Activated CD4-positive, alpha-beta T cell treated with anti-CD3 and anti-CD28 coated beads, Interleukin-2, amount 10 ng/mL, durations not matched to agents 7 days and 5 days (primary cell): ENCODE results near the gene SEMA4G. TPM values are rescaled to one million over a fixed set of nuclear protein-coding genes. Genes with fewer than 3 reads are reported as not detected.

ENCODE experiments used
- CTCF ChIA-PET: fragments of 350-600 bp; sonication (Branson Sonifier 250); formaldehyde crosslinking; loops from one replicate; lab custom pipeline; 2021; ENCODE audit warnings: antibody characterized with exemption; lab: Charles Lee
- POLR2A ChIA-PET: fragments of 350-600 bp; sonication (Branson Sonifier 250); formaldehyde crosslinking; loops from one replicate; lab custom pipeline; 2021; ENCODE audit warnings: antibody characterized with exemption; lab: Charles Lee
- DNase-seq: peaks from one replicate; pipeline ENCODE4 v3.0.0-alpha.2; 2020
- H3K27ac Mint-ChIP-seq: one replicate; pipeline ENCODE4 v1.8.0; 2021; ENCODE audit warnings: mild to moderate bottlenecking, moderate library complexity, mixed read lengths
- H3K27me3 Mint-ChIP-seq: one replicate; pipeline ENCODE4 v1.8.0; 2021; ENCODE audit warnings: mixed read lengths
- H3K36me3 Mint-ChIP-seq: one replicate; pipeline ENCODE4 v1.8.0; 2021; ENCODE audit warnings: low read depth, mixed read lengths
- H3K4me1 Mint-ChIP-seq: one replicate; pipeline ENCODE4 v1.8.0; 2021; ENCODE audit warnings: mixed read lengths
- H3K4me3 Mint-ChIP-seq: one replicate; pipeline ENCODE4 v1.8.0; 2021; ENCODE audit warnings: mild to moderate bottlenecking, moderate library complexity, mixed read lengths
- H3K9me3 Mint-ChIP-seq: one replicate; pipeline ENCODE4 v1.8.0; 2021; ENCODE audit warnings: mixed read lengths
- total RNA-seq, 2 experiments: library from RNA; stranded (reverse); gene quantifications; one replicate each; pipeline ENCODE4 v1.2.3, GENCODE V29; 2021

The SEMA4G gene
- total RNA-seq, 2 experiments from 2014 or later, result 1.1 to 1.6 TPM

DNA sequence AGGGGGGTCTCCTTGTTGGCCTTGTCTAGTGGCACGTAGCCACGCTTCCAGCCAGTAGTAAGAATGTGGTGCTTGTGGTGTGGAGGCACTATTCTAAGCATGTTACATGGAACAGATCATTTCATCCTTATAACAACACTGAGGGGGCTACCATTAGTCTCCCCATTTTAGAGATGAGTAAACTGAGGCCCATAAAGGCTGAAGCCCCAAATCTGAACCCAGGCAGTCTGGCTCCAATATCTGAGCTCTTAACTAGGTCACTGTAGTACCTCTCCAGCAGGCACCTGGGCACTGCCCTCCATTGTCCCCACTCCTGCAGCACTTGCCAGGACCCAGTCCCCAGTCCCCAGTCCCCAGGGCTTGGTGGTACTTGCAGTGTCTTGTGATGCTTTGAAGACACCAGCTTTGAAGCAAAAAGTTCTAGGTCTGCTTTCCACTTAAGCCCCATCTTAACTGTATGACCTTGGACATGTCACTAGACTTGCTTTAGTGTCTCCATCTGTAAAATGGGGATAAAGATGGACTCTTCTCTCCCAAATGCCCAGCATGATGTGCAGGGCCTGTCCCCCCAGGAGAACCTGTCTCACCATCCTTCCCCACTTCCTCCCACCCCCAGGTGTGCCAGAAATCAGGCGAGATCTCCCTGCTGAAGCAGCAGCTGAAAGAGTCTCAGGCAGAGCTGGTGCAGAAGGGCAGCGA lies 36.7 kb downstream of the SEMA4G start:
- peaks cover 2% of the 10 kb centered on the region for H3K4me1 Mint-ChIP-seq
- POLR2A ChIA-PET, result no interaction called here
- CTCF ChIA-PET, result interaction anchor here (1.2 to 12.7 kb wide), 3 partner anchors 9 to 470 kb away, joined by 3 to 111 read pairs (median 4); partner anchors contain the start of gene HIF1AN

DNA sequence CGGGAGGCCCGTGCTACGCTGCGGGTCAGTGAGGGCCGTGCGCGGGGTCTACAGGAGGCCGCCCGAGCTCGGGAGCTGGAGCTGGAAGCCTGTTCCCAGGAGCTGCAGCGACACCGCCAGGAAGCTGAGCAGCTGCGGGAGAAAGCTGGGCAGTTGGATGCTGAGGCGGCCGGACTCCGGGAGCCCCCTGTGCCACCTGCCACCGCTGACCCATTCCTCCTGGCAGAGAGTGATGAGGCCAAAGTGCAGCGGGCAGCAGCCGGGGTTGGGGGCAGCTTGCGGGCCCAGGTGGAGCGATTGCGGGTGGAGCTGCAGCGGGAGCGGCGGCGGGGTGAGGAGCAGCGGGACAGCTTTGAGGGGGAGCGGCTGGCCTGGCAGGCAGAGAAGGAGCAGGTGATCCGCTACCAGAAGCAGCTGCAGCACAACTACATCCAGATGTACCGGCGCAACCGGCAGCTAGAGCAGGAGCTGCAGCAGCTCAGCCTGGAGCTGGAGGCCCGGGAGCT lies 37.3 kb downstream of the SEMA4G start:
- Mint-ChIP-seq H3K4me1 (no peaks in the 10 kb centered on the region), H3K4me3 (no peak overlapping the region), H3K27me3 (no peaks in the 10 kb centered on the region), H3K9me3 (no peaks in the 10 kb centered on the region), H3K27ac (no peak overlapping the region), H3K36me3 (no peaks in the 10 kb centered on the region)
- POLR2A ChIA-PET, result no interaction called here
- CTCF ChIA-PET, result interaction anchor here (1.0 to 12.7 kb wide), 5 partner anchors 10 to 471 kb away, joined by 3 to 111 read pairs (median 4); partner anchors contain the start of gene HIF1AN
- no peak for DNase-seq

More for the DNA sequence above, 36.7 kb downstream of the SEMA4G start:
- Mint-ChIP-seq H3K9me3 (no peaks in the 10 kb centered on the region), H3K4me3 (no peak overlapping the region), H3K27me3 (peaks cover 1% of the 10 kb centered on the region), H3K36me3 (peaks cover 1% of the 10 kb centered on the region), H3K27ac (peak overlapping the region; percentile 31)
- DNase-seq, result no peak

- CTCF ChIA-PET, result interaction anchor here (0.7 to 12.7 kb wide), 7 partner anchors 8 to 472 kb away, joined by 3 to 111 read pairs (median 3); partner anchors contain the start of genes HIF1AN, LZTS2, PDZD7 and SFXN3
- DNase-seq, result no peak
- H3K27me3 Mint-ChIP-seq, result no peaks in the 10 kb centered on the region
- no peak overlapping the region for H3K4me3 Mint-ChIP-seq
- no peaks in the 10 kb centered on the region for H3K4me1 Mint-ChIP-seq
- no peaks in the 10 kb centered on the region for H3K36me3 Mint-ChIP-seq
- POLR2A ChIA-PET, result no interaction called here
- no peak overlapping the region for H3K27ac Mint-ChIP-seq
- no peaks in the 10 kb centered on the region for H3K9me3 Mint-ChIP-seq
These were observed 37.9 kb downstream of the SEMA4G start for GRCh38 chr10:101007099-101007711.

GRCh38 chr10:101007915-101008822 lies 38.9 kb downstream of the SEMA4G start:
- H3K9me3 Mint-ChIP-seq, result no peaks in the 10 kb centered on the region
- DNase-seq, result no peak
- H3K4me3 Mint-ChIP-seq, result no peak overlapping the region
- H3K4me1 Mint-ChIP-seq, result peaks cover 7% of the 10 kb centered on the region
- no peak overlapping the region for H3K27ac Mint-ChIP-seq
- H3K36me3 Mint-ChIP-seq, result no peaks in the 10 kb centered on the region
- ChIA-PET CTCF (interaction anchor here (0.7 to 12.7 kb wide), 6 partner anchors 8 to 23 kb away, joined by 3 to 111 read pairs (median 3); partner anchors contain the start of genes LZTS2, PDZD7 and SFXN3), POLR2A (no interaction called here)
- no peaks in the 10 kb centered on the region for H3K27me3 Mint-ChIP-seq

DNA sequence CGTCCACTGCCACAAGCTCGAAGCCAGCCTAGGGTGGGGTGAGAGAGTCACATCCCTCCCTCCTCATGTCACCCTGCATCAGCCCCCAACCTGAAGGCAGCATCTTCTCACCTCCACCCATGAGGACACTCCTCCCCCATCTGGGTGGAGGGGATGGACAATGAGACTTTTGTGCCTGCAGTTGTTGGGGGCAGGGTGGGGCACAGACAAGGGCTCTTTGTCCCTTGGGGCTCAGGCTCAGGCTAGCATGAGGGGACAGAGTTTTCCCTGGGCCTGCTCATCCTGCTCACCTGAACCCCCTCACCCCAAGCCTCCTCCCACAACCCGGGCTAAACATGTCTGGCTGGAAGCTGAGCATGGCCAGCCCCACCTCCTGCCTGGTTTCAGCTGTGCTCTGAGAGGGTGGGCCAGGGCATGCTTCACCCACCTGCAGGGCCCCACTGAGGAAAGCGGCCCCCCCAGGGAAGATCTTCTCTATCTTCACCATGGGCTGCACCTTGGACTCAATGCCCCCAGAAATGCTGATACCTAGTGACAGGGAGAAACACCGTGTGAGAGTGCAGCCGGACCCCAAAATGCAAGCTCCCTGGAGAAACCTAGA lies 39.6 kb downstream of the SEMA4G start:
- H3K4me3 Mint-ChIP-seq, result no peak overlapping the region
- no peaks in the 10 kb centered on the region for H3K36me3 Mint-ChIP-seq
- no peak overlapping the region for H3K27ac Mint-ChIP-seq
- DNase-seq, result no peak
- POLR2A ChIA-PET, result no interaction called here
- H3K9me3 Mint-ChIP-seq, result no peaks in the 10 kb centered on the region
- peaks cover 12% of the 10 kb centered on the region for H3K4me1 Mint-ChIP-seq
- no peaks in the 10 kb centered on the region for H3K27me3 Mint-ChIP-seq
- CTCF ChIA-PET, result interaction anchor here (0.7 to 3.0 kb wide), 2 partner anchors 10 to 12 kb away, joined by 3 to 11 read pairs; no protein-coding TSS in a partner anchor

GRCh38 chr10:101010329-101010728 lies 41.0 kb downstream of the SEMA4G start:
- Mint-ChIP-seq H3K9me3 (no peaks in the 10 kb centered on the region), H3K36me3 (no peaks in the 10 kb centered on the region), H3K4me1 (peaks cover 18% of the 10 kb centered on the region), H3K27ac (no peak overlapping the region), H3K4me3 (no peak overlapping the region), H3K27me3 (peaks cover 5% of the 10 kb centered on the region)
- CTCF ChIA-PET, result interaction anchor here (1.2 to 3.0 kb wide), 2 partner anchors 9 to 13 kb away, joined by 4 to 11 read pairs; no protein-coding TSS in a partner anchor
- DNase-seq, result no peak
- POLR2A ChIA-PET, result no interaction called here

DNA sequence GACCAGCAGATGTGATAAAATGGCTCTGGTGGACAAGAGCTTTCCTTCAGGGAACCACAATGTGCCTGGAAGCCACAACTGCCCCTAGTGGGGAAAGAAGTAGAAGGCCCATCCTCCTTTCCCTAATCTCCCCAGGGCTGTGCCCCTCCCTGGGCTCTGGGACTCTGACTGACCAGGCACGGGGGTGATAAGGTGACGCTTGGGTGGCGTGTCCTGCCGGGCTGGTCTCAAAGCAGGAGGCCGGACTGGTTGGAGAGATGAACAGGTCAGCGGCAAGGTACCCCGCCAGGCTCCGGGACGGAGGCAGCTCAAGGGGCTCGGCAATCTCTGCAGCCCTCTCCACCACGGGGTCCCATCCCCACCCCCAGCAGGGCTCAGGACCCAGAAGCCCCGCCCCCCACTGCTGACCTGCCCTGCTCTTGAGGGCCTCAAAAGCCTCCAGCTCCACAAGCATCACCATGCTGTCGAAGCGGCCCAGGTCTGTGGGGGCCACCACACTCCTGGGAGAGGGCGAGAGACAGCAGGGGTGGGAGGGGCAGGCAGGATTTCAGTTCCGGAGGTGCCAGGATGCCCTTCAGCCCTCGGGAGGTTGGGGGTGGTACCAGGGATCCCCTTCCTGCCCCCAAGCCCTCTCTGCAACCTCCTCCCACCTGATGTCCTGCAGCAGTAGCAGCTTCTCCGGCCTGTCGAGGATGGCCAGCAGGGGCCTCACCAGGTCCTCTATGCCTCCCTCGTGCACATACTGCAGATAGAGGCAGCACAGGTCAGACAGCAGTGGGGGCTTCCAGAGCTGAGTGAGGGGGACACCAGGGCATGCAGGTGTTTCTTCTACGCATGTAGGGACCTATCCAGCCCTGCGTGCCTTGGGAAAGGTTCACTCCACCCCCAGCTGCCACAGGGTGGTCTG lies 42.5 kb downstream of the SEMA4G start:
- Mint-ChIP-seq H3K36me3 (no peaks in the 10 kb centered on the region), H3K4me1 (peaks cover 18% of the 10 kb centered on the region), H3K9me3 (no peaks in the 10 kb centered on the region), H3K27ac (no peak overlapping the region), H3K27me3 (peaks cover 13% of the 10 kb centered on the region), H3K4me3 (no peak overlapping the region)
- ChIA-PET POLR2A (no interaction called here), CTCF (interaction anchor here (0.8 to 3.0 kb wide), 6 partner anchors 7 to 19 kb away, joined by 3 to 11 read pairs (median 4); partner anchors contain the start of gene LZTS2)
- DNase-seq, result no peak

DNA sequence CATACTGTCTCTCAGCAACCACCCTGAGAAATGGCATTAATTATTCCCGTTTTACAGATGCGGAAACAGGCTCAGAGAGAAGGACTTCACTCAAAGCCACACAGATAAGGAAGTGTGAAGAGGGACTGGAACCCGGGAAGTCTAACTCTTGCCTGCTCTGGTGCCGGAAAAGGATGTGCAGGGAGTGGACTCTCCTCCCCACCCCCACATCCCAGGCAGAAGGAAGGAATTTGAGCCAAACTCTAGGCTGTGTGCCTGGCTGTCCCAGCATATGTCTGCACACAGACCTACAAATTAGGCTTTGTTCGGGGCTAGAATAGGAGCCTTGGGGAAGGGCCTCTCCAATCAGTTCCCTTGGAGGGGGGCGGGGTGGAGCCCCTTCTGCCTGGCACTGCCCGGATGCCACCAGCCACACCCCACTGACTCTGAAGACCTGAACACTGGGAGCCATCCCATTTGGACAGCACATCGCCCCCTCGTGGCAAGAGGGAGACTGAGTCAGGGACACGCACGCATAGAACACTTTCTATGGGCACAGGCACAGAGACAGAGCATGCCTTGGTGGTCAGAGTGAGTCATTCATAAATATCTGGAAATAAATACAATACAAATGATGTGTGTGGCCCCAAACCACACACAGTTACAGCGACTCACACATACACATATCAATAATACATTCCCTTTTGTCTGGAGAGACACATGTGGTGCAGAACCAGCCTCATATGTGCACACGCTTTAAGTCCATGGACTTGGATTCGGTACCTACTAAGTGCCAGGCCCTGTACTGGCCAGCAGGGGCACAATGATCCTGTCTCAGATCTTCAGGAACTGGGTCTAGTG lies 43.4 kb downstream of the SEMA4G start:
- H3K9me3 Mint-ChIP-seq, result no peaks in the 10 kb centered on the region
- H3K27me3 Mint-ChIP-seq, result peaks cover 21% of the 10 kb centered on the region
- ChIA-PET POLR2A (no interaction called here), CTCF (interaction anchor here (1.0 to 1.7 kb wide), 3 partner anchors 10 to 20 kb away, joined by 3 to 5 read pairs (median 3); partner anchors contain the start of gene LZTS2)
- peaks cover 18% of the 10 kb centered on the region for H3K4me1 Mint-ChIP-seq
- no peak overlapping the region for H3K27ac Mint-ChIP-seq
- peak; percentile 85 for DNase-seq
- H3K36me3 Mint-ChIP-seq, result no peaks in the 10 kb centered on the region
- no peak overlapping the region for H3K4me3 Mint-ChIP-seq

DNA sequence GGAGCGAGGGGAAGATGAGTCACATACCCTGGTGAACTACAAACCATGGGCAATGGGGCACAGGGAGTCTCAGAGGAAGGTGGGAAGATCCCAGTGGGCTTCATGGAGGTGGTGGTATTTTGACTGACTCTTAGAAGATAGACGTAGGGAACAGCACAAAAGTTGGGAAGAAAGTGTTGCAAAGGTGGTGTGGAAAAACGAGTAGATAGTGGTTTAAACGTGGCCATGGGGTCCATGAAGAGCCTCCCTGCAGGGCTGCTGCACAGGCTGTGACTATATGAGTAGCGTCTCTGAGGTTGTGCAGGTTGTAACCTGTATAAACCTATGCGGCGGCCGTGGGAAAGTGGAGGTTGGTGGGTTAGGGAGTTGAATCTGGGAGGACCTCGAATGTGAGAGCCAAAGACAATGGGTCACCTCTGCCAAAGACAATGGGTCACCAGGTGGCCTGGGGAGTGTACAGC lies 44.1 kb downstream of the SEMA4G start:
- Mint-ChIP-seq H3K27ac (no peak overlapping the region), H3K4me3 (no peak overlapping the region), H3K27me3 (peaks cover 26% of the 10 kb centered on the region), H3K9me3 (no peaks in the 10 kb centered on the region), H3K36me3 (no peaks in the 10 kb centered on the region), H3K4me1 (peaks cover 19% of the 10 kb centered on the region)
- ChIA-PET CTCF (interaction anchor here (0.6 to 6.9 kb wide), 7 partner anchors 12 to 105 kb away, joined by 3 to 111 read pairs (median 4); partner anchors contain the start of genes LZTS2, PDZD7 and SFXN3), POLR2A (no interaction called here)
- no peak for DNase-seq

GRCh38 chr10:101014230-101014884 lies 45.1 kb downstream of the SEMA4G start:
- Mint-ChIP-seq H3K27me3 (peaks cover 30% of the 10 kb centered on the region), H3K27ac (no peak overlapping the region), H3K4me3 (no peak overlapping the region), H3K36me3 (no peaks in the 10 kb centered on the region), H3K4me1 (peaks cover 21% of the 10 kb centered on the region), H3K9me3 (no peaks in the 10 kb centered on the region)
- CTCF ChIA-PET, result interaction anchor here (0.8 to 6.9 kb wide), 16 partner anchors 10 to 104 kb away, joined by 3 to 111 read pairs (median 4); partner anchors contain the start of genes LZTS2, MRPL43, PDZD7 and SFXN3
- DNase-seq, result peak; percentile 77
- POLR2A ChIA-PET, result no interaction called here
